Measurements from ENCODE around the gene TLL1. TPM values are rescaled to one million over a fixed set of nuclear protein-coding genes. Genes with fewer than 3 reads are reported as not detected.

The TLL1 gene
- total RNA-seq, 4 donors from 2014 or later = 5.6 to 10.9 (median 8.6) TPM

DNA sequence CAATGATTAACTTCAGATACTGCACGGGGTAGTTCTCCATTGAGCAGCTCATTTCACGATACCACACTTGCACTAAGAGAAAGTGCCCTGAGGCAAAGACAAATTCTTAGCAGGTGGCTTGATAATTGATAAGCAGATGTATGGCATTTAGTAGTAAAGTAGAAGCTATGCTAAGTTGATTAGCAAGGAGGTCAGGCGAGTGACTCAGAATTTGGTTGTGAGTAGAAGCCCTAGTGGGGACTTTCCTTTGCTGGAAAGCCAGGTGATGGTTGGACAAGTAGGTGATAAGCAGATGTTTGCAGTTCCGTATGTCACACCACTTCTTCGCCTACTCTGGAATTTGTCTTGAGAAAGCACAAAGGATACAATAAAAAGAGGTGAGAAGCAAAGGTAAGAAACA, 58.7 kb downstream of the TLL1 start:
- intact Hi-C loops (cut with DNase I) = no loop called here
- Histone ChIP-seq H3K4me1 (no peaks in the 10 kb centered on the region), H3K27me3 (no peaks in the 10 kb centered on the region), H3K36me3 (no peaks in the 10 kb centered on the region), H3K4me3 (no peak overlapping the region), H3K27ac (replicated peaks in 1 of 4) (no peak overlapping the region), H3K9me3 (no peaks in the 10 kb centered on the region)
- WGBS = 86% methylated on average over 5 of the region's 5 CpGs
- DNase-seq (ENCODE audit: extremely low spot score) = no peak
- TF ChIP-seq POLR2A (IDR thresholded peaks at IDR 0.05; ENCODE audit: low read depth) (no peak), EP300 (IDR thresholded peaks at IDR 0.05) (no peak), CTCF (IDR thresholded peaks at IDR 0.05) (no peak), POLR2AphosphoS5 (IDR thresholded peaks at IDR 0.05) (no peak)

DNA sequence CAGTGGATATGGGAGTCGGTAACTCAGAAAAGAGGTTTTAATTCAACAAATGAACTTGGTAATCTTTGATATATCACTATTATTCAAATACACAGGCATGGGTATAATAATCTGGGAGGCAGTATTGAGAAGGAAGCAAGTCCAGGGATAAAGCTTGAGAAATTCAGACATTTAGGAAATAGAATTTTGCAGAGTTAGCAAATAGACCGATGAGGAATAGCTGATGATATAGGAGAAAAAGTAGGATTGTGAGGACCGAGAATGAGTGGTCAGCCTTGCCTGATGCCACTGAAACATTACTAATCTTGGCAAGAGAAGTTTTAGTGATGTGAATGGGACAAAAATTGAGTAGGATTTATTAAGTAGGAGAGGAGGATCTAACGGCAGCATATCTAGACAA, 71.9 kb downstream of the TLL1 start:
- TF ChIP-seq CTCF (IDR thresholded peaks at IDR 0.05) = no peak
- no peak for TF ChIP-seq POLR2A (IDR thresholded peaks at IDR 0.05; ENCODE audit: low read depth)
- TF ChIP-seq EP300 (IDR thresholded peaks at IDR 0.05) = no peak
- intact Hi-C loops (cut with DNase I) = no loop called here
- no peaks in the 10 kb centered on the region for H3K36me3 ChIP-seq
- H3K4me1 ChIP-seq = peaks cover 0 to 6% (median 0%) of the 10 kb centered on the region in 4 donors
- no peaks in the 10 kb centered on the region for H3K27me3 ChIP-seq
- H3K4me3 ChIP-seq = no peak overlapping the region
- H3K27ac ChIP-seq (replicated peaks in 1 of 4) = no peak overlapping the region
- no peaks in the 10 kb centered on the region for H3K9me3 ChIP-seq
- DNase-seq (ENCODE audit: extremely low spot score) = no peak
- 90% methylated on average over 4 of the region's 4 CpGs for WGBS

DNA sequence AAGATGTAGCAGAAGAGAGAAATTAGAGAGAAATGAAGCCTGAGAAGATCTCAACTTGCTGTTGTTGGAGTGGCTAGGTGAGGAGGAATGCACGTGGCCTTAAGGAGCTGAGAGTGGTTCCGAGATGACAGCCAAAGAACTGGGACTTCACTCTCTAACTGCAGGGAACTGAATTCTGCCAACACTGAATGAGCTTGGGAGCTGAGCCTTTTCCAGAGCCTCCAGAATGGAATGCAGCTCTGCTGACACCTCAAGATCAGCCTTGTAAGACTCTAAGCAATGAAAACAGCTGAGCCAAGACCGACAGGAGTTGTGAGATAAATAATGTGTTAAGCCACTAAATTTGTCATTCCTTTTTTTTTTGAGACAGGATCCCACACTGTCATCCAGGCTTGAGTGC, 73.0 kb downstream of the TLL1 start:
- WGBS = 54% methylated on average over 3 of the region's 3 CpGs
- no peak overlapping the region for H3K27ac ChIP-seq (replicated peaks in 1 of 4)
- intact Hi-C loops (cut with DNase I) = no loop called here
- no peaks in the 10 kb centered on the region for H3K36me3 ChIP-seq
- no peaks in the 10 kb centered on the region for H3K27me3 ChIP-seq
- DNase-seq (ENCODE audit: extremely low spot score) = no peak
- TF ChIP-seq POLR2AphosphoS5 (IDR thresholded peaks at IDR 0.05) (no peak), CTCF (IDR thresholded peaks at IDR 0.05) (no peak), EP300 (IDR thresholded peaks at IDR 0.05) (no peak), POLR2A (IDR thresholded peaks at IDR 0.05; ENCODE audit: low read depth) (no peak)
- no peaks in the 10 kb centered on the region for H3K9me3 ChIP-seq
- peaks cover 0 to 6% (median 0%) of the 10 kb centered on the region in 4 donors for H3K4me1 ChIP-seq
- H3K4me3 ChIP-seq = no peak overlapping the region

DNA sequence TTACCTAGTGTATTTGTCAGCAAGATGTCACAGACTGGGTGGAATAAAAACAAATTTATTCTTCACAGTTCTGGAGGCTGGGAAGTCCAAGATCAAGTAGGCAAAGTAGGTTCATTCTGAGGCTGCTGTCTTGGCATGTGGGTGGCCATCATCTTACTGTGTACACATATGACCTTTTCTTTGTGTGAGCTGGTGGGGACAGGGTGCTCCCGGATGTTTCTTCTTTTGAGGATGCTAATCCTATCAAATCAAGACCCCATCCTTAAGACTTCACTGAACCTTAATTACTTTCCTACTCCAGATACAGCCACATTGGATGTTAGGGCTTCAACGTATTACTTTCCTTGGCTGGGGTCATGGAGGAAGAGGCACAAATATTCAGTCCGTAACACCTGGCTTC, 74.0 kb downstream of the TLL1 start:
- H3K9me3 ChIP-seq = no peaks in the 10 kb centered on the region
- TF ChIP-seq EP300 (IDR thresholded peaks at IDR 0.05) (no peak), POLR2A (IDR thresholded peaks at IDR 0.05; ENCODE audit: low read depth) (no peak), POLR2AphosphoS5 (IDR thresholded peaks at IDR 0.05) (no peak), CTCF (IDR thresholded peaks at IDR 0.05) (no peak)
- H3K36me3 ChIP-seq = no peaks in the 10 kb centered on the region
- peaks cover 0 to 6% (median 0%) of the 10 kb centered on the region in 4 donors for H3K4me1 ChIP-seq
- 91% methylated on average over 3 of the region's 3 CpGs for WGBS
- no peak for DNase-seq (ENCODE audit: extremely low spot score)
- intact Hi-C loops (cut with DNase I) = no loop called here
- H3K27ac ChIP-seq (replicated peaks in 1 of 4) = no peak overlapping the region
- no peaks in the 10 kb centered on the region for H3K27me3 ChIP-seq
- H3K4me3 ChIP-seq = no peak overlapping the region

DNA sequence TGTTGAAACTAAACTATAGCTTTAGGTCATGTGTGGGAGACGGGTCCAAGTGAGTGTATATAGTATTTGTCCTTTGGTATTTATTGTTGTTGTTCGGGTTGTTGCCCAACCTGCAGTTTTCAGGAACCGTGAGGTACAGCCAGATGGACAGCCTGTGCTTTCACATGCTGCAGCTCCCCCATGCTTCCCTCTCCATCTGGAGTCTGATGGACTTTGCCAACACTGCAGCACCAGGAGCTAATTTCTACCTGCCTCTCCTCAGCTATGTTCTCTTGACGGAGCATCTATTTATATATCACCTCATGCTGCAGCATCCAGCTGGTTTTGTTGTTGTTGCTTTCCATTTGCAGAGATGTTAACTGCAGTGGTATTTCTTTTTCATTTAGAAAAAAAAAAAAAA, 80.1 kb downstream of the TLL1 start:
- DNase-seq (ENCODE audit: extremely low spot score) = no peak
- no peaks in the 10 kb centered on the region for H3K27me3 ChIP-seq
- no peaks in the 10 kb centered on the region for H3K9me3 ChIP-seq
- H3K4me1 ChIP-seq = no peaks in the 10 kb centered on the region
- TF ChIP-seq CTCF (IDR thresholded peaks at IDR 0.05) (no peak), POLR2AphosphoS5 (IDR thresholded peaks at IDR 0.05) (no peak), POLR2A (IDR thresholded peaks at IDR 0.05; ENCODE audit: low read depth) (no peak), EP300 (IDR thresholded peaks at IDR 0.05) (no peak)
- H3K4me3 ChIP-seq = no peak overlapping the region
- no peak overlapping the region for H3K27ac ChIP-seq (replicated peaks in 1 of 4)
- H3K36me3 ChIP-seq = no peaks in the 10 kb centered on the region
- intact Hi-C loops (cut with DNase I) = no loop called here
- WGBS = 75% methylated on average over 4 of the region's 4 CpGs

Data from esophagus muscularis mucosa (tissue), 4 donors.